ENCODE measurements around the gene TTLL6.

TTLL6 gene

GRCh38 chr17:48761114-48761513 is 55.9 kb downstream of the TTLL6 start:
- no peaks in the 10 kb centered on the region for H3K4me1 ChIP-seq (ENCODE audit: control insufficient read depth in 1 of 2, insufficient read depth in 1 of 2, low read depth in 1 of 2, low read length in 1 of 2)
- H3K36me3 ChIP-seq = no peaks in the 10 kb centered on the region
- TF ChIP-seq CTCF (IDR thresholded peaks at IDR 0.05) = no peak
- H3K27ac ChIP-seq = no peak overlapping the region
- no peak overlapping the region for H3K4me3 ChIP-seq (ENCODE audit: low read depth in 1 of 2, low read length in 1 of 2)
- H3K27me3 ChIP-seq = peaks cover 100% of the 10 kb centered on the region
- no peaks in the 10 kb centered on the region for H3K9me3 ChIP-seq

GRCh38 chr17:48760411-48760810 is 56.6 kb downstream of the TTLL6 start:
- no peaks in the 10 kb centered on the region for H3K4me1 ChIP-seq (ENCODE audit: control insufficient read depth in 1 of 2, insufficient read depth in 1 of 2, low read depth in 1 of 2, low read length in 1 of 2)
- peaks cover 100% of the 10 kb centered on the region for H3K27me3 ChIP-seq
- H3K27ac ChIP-seq = no peak overlapping the region
- no peak for TF ChIP-seq CTCF (IDR thresholded peaks at IDR 0.05)
- H3K36me3 ChIP-seq = no peaks in the 10 kb centered on the region
- H3K4me3 ChIP-seq (ENCODE audit: low read depth in 1 of 2, low read length in 1 of 2) = no peak overlapping the region
- H3K9me3 ChIP-seq = no peaks in the 10 kb centered on the region

- no peak overlapping the region for H3K27ac ChIP-seq
- TF ChIP-seq CTCF (IDR thresholded peaks at IDR 0.05) = no peak
Observed at GRCh38 chr17:48759288-48759687, 57.7 kb downstream of the TTLL6 start.

GRCh38 chr17:48757524-48757961 is 59.5 kb downstream of the TTLL6 start:
- Histone ChIP-seq H3K4me1 (ENCODE audit: control insufficient read depth in 1 of 2, insufficient read depth in 1 of 2, low read depth in 1 of 2, low read length in 1 of 2) (no peaks in the 10 kb centered on the region), H3K27ac (no peak overlapping the region), H3K4me3 (ENCODE audit: low read depth in 1 of 2, low read length in 1 of 2) (no peak overlapping the region), H3K36me3 (no peaks in the 10 kb centered on the region), H3K27me3 (peaks cover 100% of the 10 kb centered on the region), H3K9me3 (no peaks in the 10 kb centered on the region)
- no peak for TF ChIP-seq CTCF (IDR thresholded peaks at IDR 0.05)

More at GRCh38 chr17:48759288-48759687, 57.7 kb downstream of the TTLL6 start:
- no peaks in the 10 kb centered on the region for H3K36me3 ChIP-seq
- H3K4me1 ChIP-seq (ENCODE audit: control insufficient read depth in 1 of 2, insufficient read depth in 1 of 2, low read depth in 1 of 2, low read length in 1 of 2) = no peaks in the 10 kb centered on the region
- no peak overlapping the region for H3K4me3 ChIP-seq (ENCODE audit: low read depth in 1 of 2, low read length in 1 of 2)
- H3K27me3 ChIP-seq = peaks cover 100% of the 10 kb centered on the region
- H3K9me3 ChIP-seq = no peaks in the 10 kb centered on the region

GRCh38 chr17:48756830-48757251 is 60.2 kb downstream of the TTLL6 start:
- H3K36me3 ChIP-seq = no peaks in the 10 kb centered on the region
- no peak overlapping the region for H3K4me3 ChIP-seq (ENCODE audit: low read depth in 1 of 2, low read length in 1 of 2)
- peaks cover 100% of the 10 kb centered on the region for H3K27me3 ChIP-seq
- H3K9me3 ChIP-seq = no peaks in the 10 kb centered on the region
- no peak for TF ChIP-seq CTCF (IDR thresholded peaks at IDR 0.05)
- H3K27ac ChIP-seq = no peak overlapping the region
- H3K4me1 ChIP-seq (ENCODE audit: control insufficient read depth in 1 of 2, insufficient read depth in 1 of 2, low read depth in 1 of 2, low read length in 1 of 2) = no peaks in the 10 kb centered on the region

- no peak overlapping the region for H3K27ac ChIP-seq
- no peak for TF ChIP-seq CTCF (IDR thresholded peaks at IDR 0.05)
Observed at GRCh38 chr17:48755356-48755755, 61.7 kb downstream of the TTLL6 start.

More at GRCh38 chr17:48755356-48755755, 61.7 kb downstream of the TTLL6 start:
- H3K4me1 ChIP-seq (ENCODE audit: control insufficient read depth in 1 of 2, insufficient read depth in 1 of 2, low read depth in 1 of 2, low read length in 1 of 2) = no peaks in the 10 kb centered on the region
- H3K27me3 ChIP-seq = peaks cover 100% of the 10 kb centered on the region
- no peaks in the 10 kb centered on the region for H3K9me3 ChIP-seq
- no peaks in the 10 kb centered on the region for H3K36me3 ChIP-seq
- H3K4me3 ChIP-seq (ENCODE audit: low read depth in 1 of 2, low read length in 1 of 2) = no peak overlapping the region
